HG02981 (cell line): ENCODE measurements around the gene HSD11B2.

Experiments
- ATAC-seq: cut with Tn5 transposase; IDR thresholded peaks from one replicate; pipeline ENCODE4 v1.9.1; 2021; ENCODE audit warnings: mild to moderate bottlenecking, moderate library complexity; ENCODE audit not compliant: unreplicated experiment

HSD11B2 gene

GRCh38 chr16:67431775-67432505 is 1.0 kb downstream of the HSD11B2 start:
- ATAC-seq, result no peak

- no peak for ATAC-seq
These were observed 1.6 kb downstream of the HSD11B2 start for GRCh38 chr16:67432506-67432890.

GRCh38 chr16:67433131-67433719 is 2.3 kb downstream of the HSD11B2 start:
- no peak for ATAC-seq

- ATAC-seq, result no peak
These were observed 4.8 kb downstream of the HSD11B2 start for GRCh38 chr16:67435758-67436164.

GRCh38 chr16:67436640-67437193 is 5.8 kb downstream of the HSD11B2 start:
- no peak for ATAC-seq

GRCh38 chr16:67437513-67437912 is 6.6 kb downstream of the HSD11B2 start:
- no peak for ATAC-seq

GRCh38 chr16:67438098-67438791 is 7.3 kb downstream of the HSD11B2 start:
- ATAC-seq, result no peak

GRCh38 chr16:67438824-67439393 is 8.0 kb downstream of the HSD11B2 start:
- ATAC-seq, result no peak

- ATAC-seq, result no peak
These were observed 10.4 kb downstream of the HSD11B2 start for GRCh38 chr16:67441271-67441753.

GRCh38 chr16:67441907-67442306 is 11.0 kb downstream of the HSD11B2 start:
- no peak for ATAC-seq

- no peak for ATAC-seq
These were observed 11.8 kb downstream of the HSD11B2 start for GRCh38 chr16:67442581-67443255.

GRCh38 chr16:67443265-67443664 is 12.3 kb downstream of the HSD11B2 start:
- ATAC-seq, result no peak

- ATAC-seq, result no peak
These were observed 13.6 kb downstream of the HSD11B2 start for GRCh38 chr16:67444259-67445125.

GRCh38 chr16:67445126-67445426 is 14.2 kb downstream of the HSD11B2 start:
- ATAC-seq, result no peak

- ATAC-seq, result no peak
These were observed 14.6 kb downstream of the HSD11B2 start for GRCh38 chr16:67445441-67445912.

GRCh38 chr16:67445913-67446907 is 15.3 kb downstream of the HSD11B2 start:
- ATAC-seq, result no peak

- ATAC-seq, result no peak
These were observed 16.1 kb downstream of the HSD11B2 start for GRCh38 chr16:67446968-67447507.

GRCh38 chr16:67447508-67448076 is 16.7 kb downstream of the HSD11B2 start:
- ATAC-seq, result no peak
